ENCODE data around the gene GUCY1A1. TPM values are rescaled to one million over a fixed set of nuclear protein-coding genes. Genes with fewer than 3 reads are reported as not detected.

GUCY1A1 gene
- total RNA-seq, 2 experiments from 2014 or later: not detected

- Mint-ChIP-seq H3K27ac (no peak overlapping the region), H3K36me3 (ENCODE audit: low read depth) (no peaks in the 10 kb centered on the region), H3K27me3 (no peaks in the 10 kb centered on the region), H3K4me3 (no peak overlapping the region), H3K9me3 (no peaks in the 10 kb centered on the region), H3K4me1 (no peaks in the 10 kb centered on the region)
- DNase-seq: no peak
- CTCF ChIA-PET: no interaction called here
- POLR2A ChIA-PET: no interaction called here
These were observed 81.4 kb downstream of the GUCY1A1 start for GRCh38 chr4:155748039-155748438.

GRCh38 chr4:155749041-155749440, 82.4 kb downstream of the GUCY1A1 start:
- no peak for DNase-seq
- Mint-ChIP-seq H3K4me3 (no peak overlapping the region), H3K27ac (no peak overlapping the region), H3K36me3 (ENCODE audit: low read depth) (no peaks in the 10 kb centered on the region), H3K9me3 (no peaks in the 10 kb centered on the region), H3K4me1 (no peaks in the 10 kb centered on the region), H3K27me3 (no peaks in the 10 kb centered on the region)
- ChIA-PET CTCF (no interaction called here), POLR2A (no interaction called here)

- peaks cover 3% of the 10 kb centered on the region for H3K27me3 Mint-ChIP-seq
- no peak overlapping the region for H3K4me3 Mint-ChIP-seq
- H3K9me3 Mint-ChIP-seq: no peaks in the 10 kb centered on the region
- DNase-seq: no peak
- H3K27ac Mint-ChIP-seq: no peak overlapping the region
- H3K4me1 Mint-ChIP-seq: no peaks in the 10 kb centered on the region
- H3K36me3 Mint-ChIP-seq (ENCODE audit: low read depth): no peaks in the 10 kb centered on the region
- POLR2A ChIA-PET: no interaction called here
- CTCF ChIA-PET: no interaction called here
These were observed 84.9 kb downstream of the GUCY1A1 start for GRCh38 chr4:155751569-155751968.

GRCh38 chr4:155757745-155758265, 91.2 kb downstream of the GUCY1A1 start:
- POLR2A ChIA-PET: no interaction called here
- H3K4me3 Mint-ChIP-seq: no peak overlapping the region
- no peaks in the 10 kb centered on the region for H3K9me3 Mint-ChIP-seq
- no peak for DNase-seq
- H3K4me1 Mint-ChIP-seq: peaks cover 6% of the 10 kb centered on the region
- no peaks in the 10 kb centered on the region for H3K36me3 Mint-ChIP-seq (ENCODE audit: low read depth)
- no peak overlapping the region for H3K27ac Mint-ChIP-seq
- CTCF ChIA-PET: no interaction called here
- peaks cover 30% of the 10 kb centered on the region for H3K27me3 Mint-ChIP-seq

GRCh38 chr4:155758481-155759371, 92.1 kb downstream of the GUCY1A1 start, which contains the start of gene GUCY1B1:
GUCY1B1 (plus strand) TSS chr4:155759021; CDS start chr4:155759141, 120 bp downstream.
- Mint-ChIP-seq H3K4me1 (peaks cover 6% of the 10 kb centered on the region), H3K9me3 (no peaks in the 10 kb centered on the region), H3K4me3 (no peak within 1 kb of the TSS), H3K27ac (no peak within 1 kb of the TSS), H3K36me3 (ENCODE audit: low read depth) (no peaks in the 10 kb centered on the region), H3K27me3 (peaks cover 33% of the 10 kb centered on the region)
- peak; percentile 52 for DNase-seq
- POLR2A ChIA-PET: no interaction called here
- CTCF ChIA-PET: no interaction called here

GRCh38 chr4:155759372-155760252, 93.0 kb downstream of the GUCY1A1 start:
- no peak overlapping the region for H3K27ac Mint-ChIP-seq
- DNase-seq: no peak
- H3K9me3 Mint-ChIP-seq: no peaks in the 10 kb centered on the region
- CTCF ChIA-PET: no interaction called here
- no peak overlapping the region for H3K4me3 Mint-ChIP-seq
- POLR2A ChIA-PET: no interaction called here
- H3K27me3 Mint-ChIP-seq: peaks cover 33% of the 10 kb centered on the region
- H3K36me3 Mint-ChIP-seq (ENCODE audit: low read depth): no peaks in the 10 kb centered on the region
- H3K4me1 Mint-ChIP-seq: peaks cover 6% of the 10 kb centered on the region

- Mint-ChIP-seq H3K27me3 (peaks cover 30% of the 10 kb centered on the region), H3K9me3 (no peaks in the 10 kb centered on the region), H3K4me3 (no peak overlapping the region), H3K4me1 (peaks cover 6% of the 10 kb centered on the region), H3K27ac (no peak overlapping the region), H3K36me3 (ENCODE audit: low read depth) (no peaks in the 10 kb centered on the region)
- POLR2A ChIA-PET: no interaction called here
- CTCF ChIA-PET: no interaction called here
- no peak for DNase-seq
These were observed 94.4 kb downstream of the GUCY1A1 start for GRCh38 chr4:155761047-155761446.

- CTCF ChIA-PET: no interaction called here
- no peaks in the 10 kb centered on the region for H3K36me3 Mint-ChIP-seq (ENCODE audit: low read depth)
These were observed 95.3 kb downstream of the GUCY1A1 start for GRCh38 chr4:155761916-155762315.

GRCh38 chr4:155762334-155762733, 95.7 kb downstream of the GUCY1A1 start:
- peaks cover 6% of the 10 kb centered on the region for H3K4me1 Mint-ChIP-seq
- peaks cover 27% of the 10 kb centered on the region for H3K27me3 Mint-ChIP-seq
- no peaks in the 10 kb centered on the region for H3K36me3 Mint-ChIP-seq (ENCODE audit: low read depth)
- CTCF ChIA-PET: no interaction called here
- H3K27ac Mint-ChIP-seq: no peak overlapping the region
- POLR2A ChIA-PET: no interaction called here
- H3K4me3 Mint-ChIP-seq: no peak overlapping the region
- H3K9me3 Mint-ChIP-seq: no peaks in the 10 kb centered on the region
- DNase-seq: no peak

More at GRCh38 chr4:155761916-155762315, 95.3 kb downstream of the GUCY1A1 start:
- no peaks in the 10 kb centered on the region for H3K9me3 Mint-ChIP-seq
- DNase-seq: no peak
- no peak overlapping the region for H3K4me3 Mint-ChIP-seq
- H3K4me1 Mint-ChIP-seq: peaks cover 6% of the 10 kb centered on the region
- peaks cover 29% of the 10 kb centered on the region for H3K27me3 Mint-ChIP-seq
- H3K27ac Mint-ChIP-seq: no peak overlapping the region
- POLR2A ChIA-PET: no interaction called here

GRCh38 chr4:155763551-155763950, 96.9 kb downstream of the GUCY1A1 start:
- H3K27ac Mint-ChIP-seq: no peak overlapping the region
- peaks cover 4% of the 10 kb centered on the region for H3K4me1 Mint-ChIP-seq
- CTCF ChIA-PET: no interaction called here
- no peaks in the 10 kb centered on the region for H3K9me3 Mint-ChIP-seq
- DNase-seq: no peak
- H3K4me3 Mint-ChIP-seq: no peak overlapping the region
- POLR2A ChIA-PET: no interaction called here
- no peaks in the 10 kb centered on the region for H3K36me3 Mint-ChIP-seq (ENCODE audit: low read depth)
- H3K27me3 Mint-ChIP-seq: peaks cover 19% of the 10 kb centered on the region

- ChIA-PET POLR2A (no interaction called here), CTCF (no interaction called here)
- Mint-ChIP-seq H3K4me3 (no peak overlapping the region), H3K27me3 (peaks cover 16% of the 10 kb centered on the region), H3K27ac (no peak overlapping the region), H3K9me3 (no peaks in the 10 kb centered on the region), H3K36me3 (ENCODE audit: low read depth) (no peaks in the 10 kb centered on the region), H3K4me1 (peaks cover 2% of the 10 kb centered on the region)
- no peak for DNase-seq
These were observed 98.5 kb downstream of the GUCY1A1 start for GRCh38 chr4:155765149-155765548.

- Mint-ChIP-seq H3K27me3 (peaks cover 9% of the 10 kb centered on the region), H3K27ac (no peak overlapping the region), H3K4me1 (no peaks in the 10 kb centered on the region), H3K4me3 (no peak overlapping the region), H3K9me3 (no peaks in the 10 kb centered on the region), H3K36me3 (ENCODE audit: low read depth) (no peaks in the 10 kb centered on the region)
- ChIA-PET CTCF (interaction anchor here (1.0 kb wide), 1 partner anchor 826 kb away, joined by 3 read pairs; no protein-coding TSS in a partner anchor), POLR2A (no interaction called here)
- DNase-seq: no peak
These were observed 100.0 kb downstream of the GUCY1A1 start for GRCh38 chr4:155766622-155767021.

- DNase-seq: no peak
- CTCF ChIA-PET: interaction anchor here (0.7 kb wide), 1 partner anchor 184 kb away, joined by 3 read pairs; no protein-coding TSS in a partner anchor
- Mint-ChIP-seq H3K27me3 (peaks cover 2% of the 10 kb centered on the region), H3K9me3 (no peaks in the 10 kb centered on the region), H3K4me1 (no peaks in the 10 kb centered on the region), H3K36me3 (ENCODE audit: low read depth) (no peaks in the 10 kb centered on the region), H3K4me3 (no peak overlapping the region), H3K27ac (no peak overlapping the region)
- POLR2A ChIA-PET: no interaction called here
These were observed 101.7 kb downstream of the GUCY1A1 start for GRCh38 chr4:155768370-155768769.

All from activated CD4-positive, alpha-beta memory T cell treated with anti-CD3 and anti-CD28 coated beads, Interleukin-2, amount 10 ng/mL, durations not matched to agents 7 days and 5 days (primary cell).